Keratinocyte (primary cell): ENCODE data around the gene ST8SIA5.

Experiments
- CTCF ChIP-seq, 3 experiments: IDR thresholded peaks in 1 of 3; conservative IDR thresholded peaks in 1 of 3; optimal IDR thresholded peaks in 1 of 3; 2 replicates in 2 of 3; 3 replicates in 1 of 3; pipeline versions ENCODE3 to v1.5.1; 2011; ENCODE audit warnings: low read length in 3 of 3, mild to moderate bottlenecking in 3 of 3, moderate library complexity in 2 of 3, control low read depth in 1 of 3, inconsistent platforms in 1 of 3; ENCODE audit not compliant: insufficient read depth in 2 of 3; ENCODE audit errors: extremely low read depth in 1 of 3
- EZH2 ChIP-seq: IDR thresholded peaks from one replicate; pipeline ENCODE4 v1.6.1; 2012; ENCODE audit warnings: inconsistent platforms, mild to moderate bottlenecking, low read length, moderate library complexity

GRCh38 chr18:46676182-46676835 lies 80.5 kb downstream of the ST8SIA5 start:
- TF ChIP-seq CTCF (optimal IDR thresholded peaks at IDR 0.05 in 1 of 3, IDR thresholded peaks at IDR 0.05 in 1 of 3, conservative IDR thresholded peaks at IDR 0.05 in 1 of 3; ENCODE audit: extremely low read depth in 1 of 3, insufficient read depth in 2 of 3, low read length in 3 of 3) (no peak), EZH2 (no peak)
